HL-60 (cell line): ENCODE results near the gene CFAP46.

Experiments
- DNase-seq, 2 experiments: peaks; one replicate each; pipeline ENCODE4 v3.0.0-alpha.2; 2010 to 2020; ENCODE audit warnings: low read depth in 1 of 2, low spot score in 1 of 2
- H3K27ac ChIP-seq: fragments of 250-450 bp; sonication (Bioruptor Pico); replicated peaks from 2 replicates; pipeline ENCODE4 v1.5.1; 2020; ENCODE audit warnings: mild to moderate bottlenecking, moderate library complexity
- H3K27me3 ChIP-seq: fragments of 250-450 bp; sonication (Bioruptor Pico); 2 replicates; pipeline ENCODE4 v1.5.1; 2021; ENCODE audit warnings: mild to moderate bottlenecking, moderate library complexity; ENCODE audit not compliant: insufficient read depth, poor library complexity, severe bottlenecking
- H3K4me3 ChIP-seq: replicated peaks from 2 replicates; pipeline ENCODE4 v1.5.1; 2011; ENCODE audit warnings: mild to moderate bottlenecking, control low read depth, low read length; ENCODE audit not compliant: insufficient read depth
- GABPA ChIP-seq: IDR thresholded peaks from 2 replicates; pipeline ENCODE4 v1.6.1; 2012; ENCODE audit warnings: low read depth
- POLR2AphosphoS5 ChIP-seq: IDR thresholded peaks from 2 replicates; pipeline ENCODE4 v1.6.1; 2012; ENCODE audit warnings: low read depth
- REST ChIP-seq: IDR thresholded peaks from 2 replicates; pipeline ENCODE4 v1.6.1; 2012; ENCODE audit warnings: low read depth; ENCODE audit not compliant: insufficient replicate concordance
- SPI1 ChIP-seq: IDR thresholded peaks from 2 replicates; pipeline ENCODE4 v1.6.1; 2012; ENCODE audit warnings: low read depth, mild to moderate bottlenecking, borderline replicate concordance
- TF ChIP-seq, protein P1 (sequence below): IDR thresholded peaks from one replicate; pipeline ENCODE4 v1.5.1; 2011; ENCODE audit warnings: low read length, control low read depth, inconsistent platforms; ENCODE audit not compliant: insufficient read depth

The CFAP46 gene

DNA sequence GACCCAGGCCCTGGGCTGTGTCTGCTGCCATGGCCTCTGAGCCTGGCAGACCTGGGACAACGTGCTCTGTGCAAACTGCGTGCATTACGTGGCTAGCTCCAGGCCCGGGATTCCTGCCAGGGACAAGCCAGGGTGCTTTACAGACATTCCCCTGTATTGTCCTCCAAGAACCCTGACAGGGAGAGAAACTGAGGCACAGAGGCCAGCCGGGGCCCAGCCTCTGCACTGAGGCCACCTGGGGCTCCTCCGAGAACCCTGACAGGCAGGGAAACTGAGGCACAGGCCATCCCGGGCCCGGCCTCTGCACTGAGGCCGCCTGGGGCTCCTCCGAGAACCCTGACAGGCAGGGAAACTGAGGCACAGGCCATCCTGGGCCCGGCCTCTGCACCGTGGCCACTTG, 64.9 kb downstream of the CFAP46 start:
- Histone ChIP-seq H3K27ac (no peak overlapping the region), H3K4me3 (no peak overlapping the region), H3K27me3 (peaks cover 6% of the 10 kb centered on the region)
- DNase-seq: no peak
- TF ChIP-seq, protein P1, sequence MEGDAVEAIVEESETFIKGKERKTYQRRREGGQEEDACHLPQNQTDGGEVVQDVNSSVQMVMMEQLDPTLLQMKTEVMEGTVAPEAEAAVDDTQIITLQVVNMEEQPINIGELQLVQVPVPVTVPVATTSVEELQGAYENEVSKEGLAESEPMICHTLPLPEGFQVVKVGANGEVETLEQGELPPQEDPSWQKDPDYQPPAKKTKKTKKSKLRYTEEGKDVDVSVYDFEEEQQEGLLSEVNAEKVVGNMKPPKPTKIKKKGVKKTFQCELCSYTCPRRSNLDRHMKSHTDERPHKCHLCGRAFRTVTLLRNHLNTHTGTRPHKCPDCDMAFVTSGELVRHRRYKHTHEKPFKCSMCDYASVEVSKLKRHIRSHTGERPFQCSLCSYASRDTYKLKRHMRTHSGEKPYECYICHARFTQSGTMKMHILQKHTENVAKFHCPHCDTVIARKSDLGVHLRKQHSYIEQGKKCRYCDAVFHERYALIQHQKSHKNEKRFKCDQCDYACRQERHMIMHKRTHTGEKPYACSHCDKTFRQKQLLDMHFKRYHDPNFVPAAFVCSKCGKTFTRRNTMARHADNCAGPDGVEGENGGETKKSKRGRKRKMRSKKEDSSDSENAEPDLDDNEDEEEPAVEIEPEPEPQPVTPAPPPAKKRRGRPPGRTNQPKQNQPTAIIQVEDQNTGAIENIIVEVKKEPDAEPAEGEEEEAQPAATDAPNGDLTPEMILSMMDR: no peak
- TF ChIP-seq POLR2AphosphoS5: no peak
- TF ChIP-seq SPI1: no peak
- no peak for TF ChIP-seq REST
- no peak for TF ChIP-seq GABPA

GRCh38 chr10:132876993-132877431, 65.4 kb downstream of the CFAP46 start:
- H3K27me3 ChIP-seq: peaks cover 6% of the 10 kb centered on the region
- DNase-seq: no peak
- no peak overlapping the region for H3K27ac ChIP-seq
- H3K4me3 ChIP-seq: no peak overlapping the region
- TF ChIP-seq POLR2AphosphoS5 (no peak), SPI1 (no peak), GABPA (no peak), REST (no peak)
- TF ChIP-seq, protein P1: no peak

- no peak for TF ChIP-seq GABPA
- no peak for TF ChIP-seq SPI1
- TF ChIP-seq POLR2AphosphoS5: no peak
- TF ChIP-seq, protein P1: no peak
- TF ChIP-seq REST: no peak
- Histone ChIP-seq H3K4me3 (no peak overlapping the region), H3K27me3 (peaks cover 6% of the 10 kb centered on the region), H3K27ac (no peak overlapping the region)
- DNase-seq: no peak
Observed at GRCh38 chr10:132876131-132876860, 66.1 kb downstream of the CFAP46 start.
